Measurements from ENCODE around the gene ZBTB7C. TPM values are rescaled to one million over a fixed set of nuclear protein-coding genes. Genes with fewer than 3 reads are reported as not detected.

Gene ZBTB7C
- polyA plus RNA-seq, 1 of the 3 experiments (the other 2 are of a cell fraction) = 0.05 TPM

DNA sequence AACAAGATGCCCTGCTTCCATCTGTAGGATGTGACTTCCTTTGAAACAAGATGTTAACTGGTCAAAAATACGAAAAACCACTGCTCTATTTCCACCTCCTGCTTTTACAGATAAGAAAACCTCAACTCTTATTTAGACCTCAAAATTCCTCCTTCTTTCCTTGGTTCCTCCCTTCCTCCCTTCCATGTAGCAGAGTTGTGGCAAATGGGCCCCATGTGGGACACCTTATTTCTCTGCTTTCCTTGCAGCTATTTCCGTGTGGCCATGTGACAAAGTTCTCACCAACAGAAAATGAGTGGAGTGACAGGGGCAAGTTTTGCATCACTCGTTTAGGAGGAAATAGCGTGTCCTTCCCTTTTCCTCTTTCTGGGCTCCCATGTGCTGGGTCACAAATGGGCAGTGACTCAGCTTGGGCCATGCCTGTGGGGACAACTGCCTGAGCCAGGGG is 409.4 kb downstream of the ZBTB7C start:
- H3F3A ChIP-seq (replicated peaks; ENCODE audit: insufficient read depth) = no peaks in the 10 kb centered on the region
- 79% methylated on average over 4 of the region's 4 CpGs for WGBS (ENCODE audit: low lambda C conversion rate)
- CTCF ChIA-PET = interaction anchor here (5.4 kb wide), 1 partner anchor 7 kb away, joined by 61 read pairs; no protein-coding TSS in a partner anchor

More for the DNA sequence above, 409.4 kb downstream of the ZBTB7C start:
- no peaks in the 10 kb centered on the region for H3K9me3 ChIP-seq
- H3K27me3 ChIP-seq (ENCODE audit: insufficient read depth) = no peaks in the 10 kb centered on the region
- H3K79me2 ChIP-seq (ENCODE audit: insufficient read depth) = no peaks in the 10 kb centered on the region
- no peak overlapping the region for H3K4me3 ChIP-seq (ENCODE audit: low read depth in 2 of 2, low read length in 1 of 2)
- TF ChIP-seq ELF1 (IDR thresholded peaks at IDR 0.05) = no peak
- TF ChIP-seq MEF2A (IDR thresholded peaks at IDR 0.05; ENCODE audit: borderline replicate concordance, low read depth) = no peak
- no peak for TF ChIP-seq FOXJ3 (CRISPR knock-in tag; IDR thresholded peaks at IDR 0.05)
- no peak for TF ChIP-seq YY1 (IDR thresholded peaks at IDR 0.05; ENCODE audit: low read depth)
- no peak for TF ChIP-seq FOSL2 (IDR thresholded peaks at IDR 0.05; ENCODE audit: borderline replicate concordance, low read depth)
- no peak for TF ChIP-seq JUND (IDR thresholded peaks at IDR 0.05)
- no peak for TF ChIP-seq SIN3A (IDR thresholded peaks at IDR 0.05; ENCODE audit: borderline replicate concordance, low read depth, low read length)
- TF ChIP-seq, protein P1, sequence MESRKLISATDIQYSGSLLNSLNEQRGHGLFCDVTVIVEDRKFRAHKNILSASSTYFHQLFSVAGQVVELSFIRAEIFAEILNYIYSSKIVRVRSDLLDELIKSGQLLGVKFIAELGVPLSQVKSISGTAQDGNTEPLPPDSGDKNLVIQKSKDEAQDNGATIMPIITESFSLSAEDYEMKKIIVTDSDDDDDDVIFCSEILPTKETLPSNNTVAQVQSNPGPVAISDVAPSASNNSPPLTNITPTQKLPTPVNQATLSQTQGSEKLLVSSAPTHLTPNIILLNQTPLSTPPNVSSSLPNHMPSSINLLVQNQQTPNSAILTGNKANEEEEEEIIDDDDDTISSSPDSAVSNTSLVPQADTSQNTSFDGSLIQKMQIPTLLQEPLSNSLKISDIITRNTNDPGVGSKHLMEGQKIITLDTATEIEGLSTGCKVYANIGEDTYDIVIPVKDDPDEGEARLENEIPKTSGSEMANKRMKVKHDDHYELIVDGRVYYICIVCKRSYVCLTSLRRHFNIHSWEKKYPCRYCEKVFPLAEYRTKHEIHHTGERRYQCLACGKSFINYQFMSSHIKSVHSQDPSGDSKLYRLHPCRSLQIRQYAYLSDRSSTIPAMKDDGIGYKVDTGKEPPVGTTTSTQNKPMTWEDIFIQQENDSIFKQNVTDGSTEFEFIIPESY (IDR thresholded peaks at IDR 0.05; ENCODE audit: borderline replicate concordance, low read depth) = no peak
- TF ChIP-seq RFX5 (IDR thresholded peaks at IDR 0.05; ENCODE audit: low read length) = no peak
- no peak for TF ChIP-seq GABPA (IDR thresholded peaks at IDR 0.05; ENCODE audit: low read depth)
- no peak for TF ChIP-seq NRF1 (IDR thresholded peaks at IDR 0.05; ENCODE audit: low read depth, low read length)
- TF ChIP-seq EZH2phosphoT487 (IDR thresholded peaks at IDR 0.05; ENCODE audit: borderline replicate concordance, low read depth) = no peak
- no peak for TF ChIP-seq RXRA (IDR thresholded peaks at IDR 0.05; ENCODE audit: borderline replicate concordance, low read depth)
- TF ChIP-seq, protein P2, sequence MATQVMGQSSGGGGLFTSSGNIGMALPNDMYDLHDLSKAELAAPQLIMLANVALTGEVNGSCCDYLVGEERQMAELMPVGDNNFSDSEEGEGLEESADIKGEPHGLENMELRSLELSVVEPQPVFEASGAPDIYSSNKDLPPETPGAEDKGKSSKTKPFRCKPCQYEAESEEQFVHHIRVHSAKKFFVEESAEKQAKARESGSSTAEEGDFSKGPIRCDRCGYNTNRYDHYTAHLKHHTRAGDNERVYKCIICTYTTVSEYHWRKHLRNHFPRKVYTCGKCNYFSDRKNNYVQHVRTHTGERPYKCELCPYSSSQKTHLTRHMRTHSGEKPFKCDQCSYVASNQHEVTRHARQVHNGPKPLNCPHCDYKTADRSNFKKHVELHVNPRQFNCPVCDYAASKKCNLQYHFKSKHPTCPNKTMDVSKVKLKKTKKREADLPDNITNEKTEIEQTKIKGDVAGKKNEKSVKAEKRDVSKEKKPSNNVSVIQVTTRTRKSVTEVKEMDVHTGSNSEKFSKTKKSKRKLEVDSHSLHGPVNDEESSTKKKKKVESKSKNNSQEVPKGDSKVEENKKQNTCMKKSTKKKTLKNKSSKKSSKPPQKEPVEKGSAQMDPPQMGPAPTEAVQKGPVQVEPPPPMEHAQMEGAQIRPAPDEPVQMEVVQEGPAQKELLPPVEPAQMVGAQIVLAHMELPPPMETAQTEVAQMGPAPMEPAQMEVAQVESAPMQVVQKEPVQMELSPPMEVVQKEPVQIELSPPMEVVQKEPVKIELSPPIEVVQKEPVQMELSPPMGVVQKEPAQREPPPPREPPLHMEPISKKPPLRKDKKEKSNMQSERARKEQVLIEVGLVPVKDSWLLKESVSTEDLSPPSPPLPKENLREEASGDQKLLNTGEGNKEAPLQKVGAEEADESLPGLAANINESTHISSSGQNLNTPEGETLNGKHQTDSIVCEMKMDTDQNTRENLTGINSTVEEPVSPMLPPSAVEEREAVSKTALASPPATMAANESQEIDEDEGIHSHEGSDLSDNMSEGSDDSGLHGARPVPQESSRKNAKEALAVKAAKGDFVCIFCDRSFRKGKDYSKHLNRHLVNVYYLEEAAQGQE (IDR thresholded peaks at IDR 0.05; ENCODE audit: low read depth, low read length) = no peak
- no peak for TF ChIP-seq RCOR1 (IDR thresholded peaks at IDR 0.05; ENCODE audit: low read length)
- TF ChIP-seq, protein P3, sequence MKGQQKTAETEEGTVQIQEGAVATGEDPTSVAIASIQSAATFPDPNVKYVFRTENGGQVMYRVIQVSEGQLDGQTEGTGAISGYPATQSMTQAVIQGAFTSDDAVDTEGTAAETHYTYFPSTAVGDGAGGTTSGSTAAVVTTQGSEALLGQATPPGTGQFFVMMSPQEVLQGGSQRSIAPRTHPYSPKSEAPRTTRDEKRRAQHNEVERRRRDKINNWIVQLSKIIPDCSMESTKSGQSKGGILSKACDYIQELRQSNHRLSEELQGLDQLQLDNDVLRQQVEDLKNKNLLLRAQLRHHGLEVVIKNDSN (IDR thresholded peaks at IDR 0.05; ENCODE audit: borderline replicate concordance, low read depth) = no peak
- TF ChIP-seq, protein P4, sequence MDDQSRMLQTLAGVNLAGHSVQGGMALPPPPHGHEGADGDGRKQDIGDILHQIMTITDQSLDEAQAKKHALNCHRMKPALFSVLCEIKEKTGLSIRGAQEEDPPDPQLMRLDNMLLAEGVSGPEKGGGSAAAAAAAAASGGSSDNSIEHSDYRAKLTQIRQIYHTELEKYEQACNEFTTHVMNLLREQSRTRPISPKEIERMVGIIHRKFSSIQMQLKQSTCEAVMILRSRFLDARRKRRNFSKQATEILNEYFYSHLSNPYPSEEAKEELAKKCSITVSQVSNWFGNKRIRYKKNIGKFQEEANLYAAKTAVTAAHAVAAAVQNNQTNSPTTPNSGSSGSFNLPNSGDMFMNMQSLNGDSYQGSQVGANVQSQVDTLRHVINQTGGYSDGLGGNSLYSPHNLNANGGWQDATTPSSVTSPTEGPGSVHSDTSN (IDR thresholded peaks at IDR 0.05) = no peak
- no peak for TF ChIP-seq NFIC (IDR thresholded peaks at IDR 0.05; ENCODE audit: borderline replicate concordance)
- TF ChIP-seq FOXM1 (IDR thresholded peaks at IDR 0.05; ENCODE audit: low read depth) = no peak
- no peak for TF ChIP-seq TCF12 (IDR thresholded peaks at IDR 0.05)
- H3K36me3 ChIP-seq (replicated peaks in 1 of 2; ENCODE audit: control insufficient read depth in 1 of 2, insufficient read depth in 2 of 2, low read length in 1 of 2) = no peaks in the 10 kb centered on the region
- no peak overlapping the region for H3K27ac ChIP-seq (ENCODE audit: low read depth in 2 of 2, low read length in 1 of 2)
- no peaks in the 10 kb centered on the region for H3K9me2 ChIP-seq
- no peaks in the 10 kb centered on the region for H4K20me1 ChIP-seq (ENCODE audit: insufficient read depth)
- POLR2A ChIA-PET = no interaction called here
- no peak overlapping the region for H3K9ac ChIP-seq
- no peak overlapping the region for H2AFZ ChIP-seq (ENCODE audit: low read depth)
- no peak for DNase-seq
- H3K4me2 ChIP-seq = no peak overlapping the region
- H3K4me1 ChIP-seq (ENCODE audit: control insufficient read depth in 1 of 2, insufficient read depth in 2 of 2, low read depth in 1 of 2, low read length in 1 of 2) = peaks cover 4 to 21% of the 10 kb centered on the region in 2 experiments; a peak in 3 of 4 replicates

Data from SK-N-SH (cell line).